Subcutaneous adipose tissue (tissue), 4 donors: Measurements from ENCODE around the gene OPRM1. TPM values are rescaled to one million over a fixed set of nuclear protein-coding genes. Genes with fewer than 3 reads are reported as not detected.

Source experiments
- CTCF ChIP-seq: fragments of 450-650 bp; IDR thresholded peaks from one replicate; pipeline ENCODE4 v1.5.1; 2016; ENCODE audit warnings: low read depth, mild to moderate bottlenecking, control low read depth, antibody characterized with exemption, moderate library complexity
- total RNA-seq, 4 donors: library from RNA; depleted of rRNA; stranded (reverse); fragments of >200 nt; gene quantifications; one replicate each; pipeline ENCODE4 v1.1.0, GENCODE V29; 2016

OPRM1 gene
- total RNA-seq, 4 donors from 2014 or later, result not detected

GRCh38 chr6:154143753-154144152 is 104.7 kb downstream of the OPRM1 start:
- no peak for TF ChIP-seq CTCF

- no peak for TF ChIP-seq CTCF
These were observed 115.4 kb downstream of the OPRM1 start for GRCh38 chr6:154154389-154154967.

- TF ChIP-seq CTCF, result no peak
These were observed 117.3 kb downstream of the OPRM1 start for GRCh38 chr6:154156135-154156896.

GRCh38 chr6:154157082-154157481 is 118.0 kb downstream of the OPRM1 start:
- TF ChIP-seq CTCF, result no peak

GRCh38 chr6:154157706-154158105 is 118.7 kb downstream of the OPRM1 start:
- TF ChIP-seq CTCF, result no peak

GRCh38 chr6:154159126-154159525 is 120.1 kb downstream of the OPRM1 start:
- TF ChIP-seq CTCF, result no peak

GRCh38 chr6:154161689-154162088 is 122.6 kb downstream of the OPRM1 start:
- no peak for TF ChIP-seq CTCF
